Activated gamma-delta T cell treated with Interleukin-2 at 50 U/mL for 16 hours (primary cell): ENCODE data around the gene SCFD2.
"Not testable (repeated sequence)": the region's sequence is repeated elsewhere in the genome, so short reads cannot be mapped to it uniquely, and the experiment has no call there.

Source experiments
- DNase-seq: peaks from one replicate; pipeline ENCODE4 v3.0.0-alpha.2; 2020

The SCFD2 gene

GRCh38 chr4:53185869-53186585 is 179.8 kb downstream of the SCFD2 start:
- DNase-seq, result no peak

- DNase-seq, result no peak
Observed at GRCh38 chr4:53183754-53184153, 182.1 kb downstream of the SCFD2 start.

- not testable (repeated sequence) for DNase-seq
Observed at GRCh38 chr4:53177751-53178150, 188.1 kb downstream of the SCFD2 start.

GRCh38 chr4:53175640-53176039 is 190.2 kb downstream of the SCFD2 start:
- DNase-seq, result no peak

- no peak for DNase-seq
Observed at GRCh38 chr4:53174823-53175222, 191.0 kb downstream of the SCFD2 start.

GRCh38 chr4:53173576-53173975 is 192.3 kb downstream of the SCFD2 start:
- DNase-seq, result no peak

GRCh38 chr4:53171797-53172196 is 194.1 kb downstream of the SCFD2 start:
- DNase-seq, result no peak

- no peak for DNase-seq
Observed at GRCh38 chr4:53169695-53170617, 195.9 kb downstream of the SCFD2 start.

- no peak for DNase-seq
Observed at GRCh38 chr4:53168228-53168627, 197.6 kb downstream of the SCFD2 start.

- DNase-seq, result no peak
Observed at GRCh38 chr4:53162969-53163368, 202.9 kb downstream of the SCFD2 start.

- no peak for DNase-seq
Observed at GRCh38 chr4:53161787-53162433, 204.0 kb downstream of the SCFD2 start.

GRCh38 chr4:53161051-53161786 is 204.6 kb downstream of the SCFD2 start:
- no peak for DNase-seq

- DNase-seq, result no peak
Observed at GRCh38 chr4:53156896-53157295, 209.0 kb downstream of the SCFD2 start.

- no peak for DNase-seq
Observed at GRCh38 chr4:53152467-53152866, 213.4 kb downstream of the SCFD2 start.

- no peak for DNase-seq
Observed at GRCh38 chr4:53151489-53151788, 214.4 kb downstream of the SCFD2 start.

GRCh38 chr4:53150631-53151488 is 215.0 kb downstream of the SCFD2 start:
- DNase-seq, result no peak

- DNase-seq, result no peak
Observed at GRCh38 chr4:53147711-53148110, 218.2 kb downstream of the SCFD2 start.

- DNase-seq, result no peak
Observed at GRCh38 chr4:53147197-53147596, 218.7 kb downstream of the SCFD2 start.

GRCh38 chr4:53141308-53141707 is 224.6 kb downstream of the SCFD2 start:
- DNase-seq, result no peak

- not testable (repeated sequence) for DNase-seq
Observed at GRCh38 chr4:53139256-53139655, 226.6 kb downstream of the SCFD2 start.

GRCh38 chr4:53137468-53137867 is 228.4 kb downstream of the SCFD2 start:
- no peak for DNase-seq

GRCh38 chr4:53136954-53137353 is 228.9 kb downstream of the SCFD2 start:
- no peak for DNase-seq
